ENCODE measurements around the gene TFDP1.
"Not testable (repeated sequence)": the region's sequence is repeated elsewhere in the genome, so short reads cannot be mapped to it uniquely, and the experiment has no call there.

TFDP1 gene

DNA sequence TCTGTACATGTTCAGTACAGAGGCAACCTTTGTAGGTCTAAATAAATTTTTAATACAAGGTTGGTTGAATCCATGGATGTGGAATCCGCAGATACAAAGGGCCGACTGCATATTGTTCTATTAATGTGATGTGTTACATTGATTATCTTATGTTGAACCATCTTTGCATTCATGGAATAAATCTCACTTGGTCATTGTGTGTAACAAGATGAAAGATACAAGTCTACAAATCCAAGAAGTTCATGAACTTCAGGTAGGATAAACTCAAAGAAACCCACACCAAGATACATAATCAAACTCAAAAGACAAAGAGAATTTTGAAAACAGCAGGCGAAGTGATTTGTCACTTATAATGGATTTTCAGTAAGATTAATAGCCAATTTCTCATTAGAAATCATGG, 8.0 kb upstream of the TFDP1 start:
- no peak for DNase-seq

DNA sequence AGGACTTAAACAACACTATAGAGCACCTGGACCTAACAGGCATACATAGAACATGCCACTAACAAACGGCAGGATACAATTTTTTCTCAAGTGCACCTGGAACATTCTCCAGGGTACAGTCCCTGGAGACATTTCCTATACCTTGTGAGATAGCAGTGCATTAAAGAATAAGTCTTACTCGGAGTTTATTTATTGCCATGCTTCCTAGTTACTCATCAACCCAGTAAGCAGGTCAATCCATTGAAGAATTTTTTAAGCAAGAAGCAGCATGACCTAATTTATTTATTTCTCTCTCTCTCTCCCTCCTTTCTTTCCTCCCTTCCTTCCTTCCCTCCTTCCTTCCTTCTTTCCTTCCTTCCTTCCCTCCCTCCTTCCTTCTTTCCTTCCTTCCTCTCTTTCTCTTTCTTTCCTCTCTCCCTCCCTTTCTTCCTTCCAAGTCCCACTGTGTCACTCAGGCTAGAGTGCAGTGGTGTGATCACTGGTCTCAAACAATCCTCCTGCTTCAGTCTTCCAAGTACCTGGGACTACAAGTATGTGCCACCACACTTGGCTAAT, 6.6 kb upstream of the TFDP1 start:
- no peak for DNase-seq

DNA sequence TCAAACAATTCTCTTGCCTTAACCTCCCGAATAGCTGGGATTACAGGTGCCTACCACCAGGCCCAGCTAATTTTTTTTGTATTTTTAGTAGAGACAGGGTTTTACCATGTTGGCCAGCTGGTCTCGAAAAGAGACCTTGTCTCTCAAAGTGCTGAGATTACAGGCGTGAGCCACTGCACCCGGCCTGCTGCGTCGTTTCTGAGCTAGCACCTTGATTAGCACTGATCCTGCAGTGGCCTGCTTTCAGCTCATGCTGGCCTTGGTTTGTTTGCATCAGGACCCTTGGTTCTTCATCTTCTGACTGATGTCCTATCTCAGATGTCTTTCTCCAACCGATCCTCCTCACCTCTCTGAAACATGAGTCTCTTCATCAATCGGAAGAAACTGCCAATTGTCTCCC, 4.9 kb upstream of the TFDP1 start:
- DNase-seq: no peak

DNA sequence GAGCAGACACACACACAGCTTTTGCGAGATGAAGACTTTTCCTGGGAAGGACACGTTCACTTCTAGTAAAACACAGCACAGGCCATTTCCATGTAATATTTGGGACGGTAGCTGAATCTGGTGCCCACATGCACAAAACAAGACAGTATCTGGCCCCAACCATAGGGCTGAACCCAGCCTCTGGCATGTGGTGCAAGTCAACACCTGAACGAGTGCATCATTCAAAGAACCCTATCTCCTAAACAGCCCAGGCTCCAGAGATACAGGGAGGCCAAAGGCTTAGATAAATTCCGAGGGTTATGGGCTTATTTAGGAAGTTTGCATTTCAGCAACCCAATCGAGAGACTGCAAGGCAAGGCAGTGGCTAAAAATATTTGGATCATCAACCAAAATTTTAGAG, 2.7 kb upstream of the TFDP1 start:
- no peak for DNase-seq

DNA sequence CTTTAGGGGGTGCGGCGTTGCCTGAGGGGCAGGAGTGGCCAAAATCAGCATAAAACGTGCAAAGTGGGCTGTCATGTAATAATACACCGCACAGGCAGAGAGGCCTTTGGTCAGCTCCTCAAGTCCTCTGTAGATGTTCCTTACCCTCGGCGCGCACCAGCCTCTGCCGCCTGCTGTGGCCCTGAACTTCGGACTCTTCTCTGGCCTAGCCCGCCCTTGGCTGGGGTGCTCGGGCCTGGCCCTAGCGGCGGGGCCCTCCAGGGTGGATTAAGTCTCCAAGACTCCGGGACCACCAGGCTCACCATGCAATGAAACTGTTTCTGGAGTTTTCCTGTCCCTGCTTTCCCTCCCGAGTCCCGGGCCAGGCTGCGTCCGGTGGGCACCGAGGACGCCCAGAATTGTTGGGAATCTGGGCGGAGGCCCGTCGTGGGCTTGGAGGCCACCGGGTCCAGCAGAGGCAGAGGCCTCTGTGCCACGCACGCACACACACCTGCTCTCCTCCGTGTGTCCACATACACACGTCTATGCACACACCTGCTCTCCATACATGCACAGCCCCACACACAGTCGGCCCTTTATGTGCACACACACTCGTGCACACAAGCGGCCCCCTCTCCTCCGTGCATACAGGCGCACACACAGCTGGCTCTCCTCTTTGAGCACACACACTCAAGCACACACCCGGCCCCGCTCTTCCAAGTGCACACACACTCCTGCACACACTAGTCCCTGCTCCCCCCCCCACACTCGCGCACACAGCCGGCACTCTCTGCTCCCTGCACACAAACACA, 1.5 kb upstream of the TFDP1 start:
- DNase-seq: no peak

DNA sequence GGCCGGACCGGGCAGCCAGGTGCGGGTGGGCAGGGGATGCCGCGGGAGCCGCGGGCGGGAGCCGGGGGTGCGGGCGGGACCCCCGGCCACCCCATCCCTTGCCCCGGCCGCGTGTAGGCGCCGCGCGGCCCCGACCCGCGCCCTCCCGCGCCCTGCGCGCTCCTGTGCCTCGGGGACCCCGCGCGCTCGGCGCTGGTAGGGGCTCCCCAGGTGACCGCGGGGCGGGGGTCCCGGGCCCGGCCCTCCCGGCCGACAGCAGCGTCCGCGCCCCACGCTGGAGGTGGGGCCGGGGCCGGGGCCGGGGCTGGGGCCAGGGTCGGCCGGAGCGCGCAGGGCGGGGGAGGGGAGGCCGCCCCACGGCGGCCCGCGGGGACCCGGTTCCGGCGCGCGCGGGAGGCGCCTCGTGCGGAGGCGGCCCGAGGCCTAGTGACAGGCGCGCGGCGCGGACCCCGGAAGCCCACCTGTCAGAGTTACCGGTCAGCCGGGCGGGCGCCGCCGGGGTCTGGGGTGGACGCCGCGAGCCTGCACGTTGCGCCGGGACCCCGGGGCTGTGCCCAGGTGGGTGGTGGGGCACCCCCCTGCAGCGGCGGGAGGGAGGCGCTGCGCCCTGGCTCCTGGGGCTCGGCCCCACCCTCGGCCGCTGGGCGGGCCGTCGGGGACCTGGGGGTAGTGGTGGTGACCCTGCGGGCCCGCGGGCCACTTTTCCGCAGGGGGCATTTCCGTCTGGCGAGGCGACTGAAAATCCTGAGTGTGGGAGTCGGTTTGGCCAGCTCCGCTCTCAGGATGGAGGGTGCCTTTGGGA, 518 bp downstream of the TFDP1 start:
- no peak for DNase-seq

DNA sequence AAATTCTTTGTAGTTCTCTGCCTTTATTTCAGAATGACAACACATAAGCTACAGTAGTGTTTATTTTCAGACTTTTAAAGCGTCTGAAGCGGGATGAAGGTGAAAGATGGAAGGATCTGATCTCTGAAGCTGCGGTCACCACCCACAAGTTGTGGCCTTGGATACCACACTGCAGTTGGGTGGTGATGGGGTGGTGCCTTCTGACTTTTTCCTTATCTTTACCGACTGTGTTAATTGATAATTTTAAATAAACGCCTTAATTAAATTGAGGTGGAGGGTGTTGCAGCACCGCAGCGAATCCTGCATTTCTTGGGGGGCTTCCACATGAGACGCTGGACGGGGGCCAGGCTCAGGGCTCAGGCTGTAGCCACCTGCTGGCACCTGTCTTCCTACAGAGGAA, 1.3 kb downstream of the TFDP1 start:
- DNase-seq: no peak

DNA sequence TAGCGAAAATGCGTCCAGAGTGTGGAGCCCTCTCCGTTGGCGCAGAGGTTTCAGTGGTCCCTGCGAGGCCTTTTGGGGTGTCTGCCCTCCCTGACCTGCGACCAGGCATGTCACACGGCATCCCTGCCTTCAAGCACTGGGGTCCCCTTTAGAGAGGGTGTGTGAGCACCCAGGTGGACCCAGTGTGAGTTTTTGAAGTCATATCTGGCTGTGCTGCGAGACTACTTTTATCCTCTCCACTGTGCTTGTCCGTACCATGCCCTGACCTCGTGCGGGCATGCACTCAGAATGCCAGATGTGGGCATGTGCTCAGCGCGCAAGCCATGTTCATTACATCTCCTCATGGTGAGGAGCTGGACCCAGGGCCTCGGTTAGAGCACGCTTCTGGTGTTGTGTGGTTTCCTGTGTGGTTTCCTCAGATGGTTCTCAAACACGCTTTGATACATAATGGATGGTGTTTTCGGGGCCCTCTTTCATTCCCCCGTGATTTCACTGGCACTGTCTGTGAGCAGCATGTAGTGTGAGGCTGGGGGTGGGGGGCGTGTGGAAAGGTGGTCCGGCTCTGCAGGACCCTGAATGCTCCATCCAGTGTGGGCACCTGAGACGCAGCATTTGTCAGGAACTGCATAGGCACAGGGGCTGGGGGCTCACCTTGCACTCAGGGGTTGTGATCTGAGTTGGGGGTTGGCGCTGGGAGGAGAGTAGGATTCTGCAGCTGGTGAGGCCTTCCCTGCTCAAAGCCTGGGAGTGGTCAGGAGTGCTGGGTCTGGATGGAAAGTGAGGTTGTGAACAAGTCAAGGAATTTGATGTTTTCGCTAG, 2.3 kb downstream of the TFDP1 start:
- DNase-seq: no peak

DNA sequence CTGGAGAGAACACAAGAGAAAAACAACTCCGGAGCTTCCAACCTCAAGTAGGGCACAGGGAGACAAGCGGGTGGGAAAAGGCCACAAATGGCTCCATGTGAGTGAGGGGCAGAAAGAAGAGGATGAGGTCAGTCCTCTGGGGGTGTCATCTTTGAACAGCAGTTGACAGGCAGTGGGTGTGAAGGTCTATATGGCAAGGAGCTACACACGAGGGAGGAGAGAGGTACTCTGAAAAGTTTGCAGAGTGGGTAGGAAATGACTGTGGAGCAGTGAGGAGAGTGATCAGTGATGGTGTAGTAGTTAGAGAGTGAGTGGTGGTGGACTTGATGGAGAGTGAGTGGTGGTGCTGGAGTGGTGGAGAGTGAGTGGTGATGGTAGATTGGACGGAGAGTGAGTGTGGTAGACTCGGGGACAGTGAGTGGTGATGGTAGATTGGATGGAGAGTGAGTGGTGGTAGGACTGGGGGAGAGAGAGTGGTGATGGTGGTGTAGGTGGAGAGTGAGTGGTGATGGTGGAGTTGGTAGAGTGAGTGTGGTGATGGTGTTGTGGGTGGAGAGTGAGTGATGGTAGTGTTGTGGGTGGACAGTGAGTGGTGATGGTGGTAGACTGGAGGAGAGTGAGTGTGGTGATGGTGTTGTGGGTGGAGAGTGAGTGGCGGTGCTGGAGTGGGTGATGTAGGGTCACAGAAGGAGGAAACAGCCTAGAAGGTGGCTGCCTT, 4.0 kb downstream of the TFDP1 start:
- DNase-seq: no peak

DNA sequence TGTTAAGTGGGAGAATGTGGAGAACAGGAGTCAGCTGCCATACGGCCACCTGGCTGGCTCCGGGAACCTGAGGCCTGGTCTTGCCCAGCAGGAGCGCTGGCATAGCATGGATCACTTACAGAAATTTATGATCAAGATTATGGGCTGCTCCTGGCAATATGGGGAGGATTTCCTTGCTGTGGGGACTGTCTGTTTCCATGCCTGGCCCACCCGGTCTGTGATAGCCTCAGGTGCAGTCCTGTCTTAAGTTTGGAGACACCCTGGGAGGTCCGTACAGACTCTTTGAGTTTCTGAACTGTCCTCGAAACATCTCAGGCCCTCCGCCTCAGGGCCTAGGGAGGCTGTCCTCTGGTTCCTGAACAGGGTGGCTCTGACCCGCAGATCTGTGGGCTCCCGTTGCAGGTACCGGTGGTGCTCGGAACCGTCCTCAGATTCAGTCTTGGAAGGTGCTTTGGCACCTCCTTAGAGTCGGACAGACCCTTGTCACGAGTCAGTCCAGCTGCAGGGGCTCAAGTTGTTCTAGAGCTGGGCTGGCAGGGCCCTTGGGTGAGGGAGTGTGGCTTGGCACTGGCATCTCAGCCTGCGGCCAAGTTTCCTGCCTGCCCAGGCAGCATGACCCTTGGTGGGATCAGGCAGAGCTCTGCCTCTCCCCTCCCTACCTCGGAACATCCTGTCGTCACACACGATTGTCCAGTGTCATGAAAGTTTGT, 4.9 kb downstream of the TFDP1 start:
- no peak for DNase-seq

DNA sequence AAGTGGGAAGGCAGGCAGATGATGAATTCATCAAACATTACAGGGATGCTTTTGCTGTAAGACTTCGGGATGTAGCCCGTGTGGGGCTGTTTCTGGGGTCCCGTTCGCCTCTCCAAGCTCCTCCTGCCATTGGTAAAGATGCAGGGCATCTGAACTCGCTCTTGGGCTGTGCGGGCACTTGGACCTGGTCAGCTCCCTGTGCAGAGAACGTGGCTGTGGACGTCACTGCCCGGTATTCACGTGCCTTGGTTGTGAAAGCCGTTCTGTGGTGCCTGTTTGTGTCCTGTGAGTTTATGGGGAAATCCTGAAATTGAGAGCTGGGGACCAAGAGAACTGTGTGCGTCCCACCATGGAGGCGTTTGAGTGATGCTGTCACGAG, 5.4 kb downstream of the TFDP1 start:
- no peak for DNase-seq

DNA sequence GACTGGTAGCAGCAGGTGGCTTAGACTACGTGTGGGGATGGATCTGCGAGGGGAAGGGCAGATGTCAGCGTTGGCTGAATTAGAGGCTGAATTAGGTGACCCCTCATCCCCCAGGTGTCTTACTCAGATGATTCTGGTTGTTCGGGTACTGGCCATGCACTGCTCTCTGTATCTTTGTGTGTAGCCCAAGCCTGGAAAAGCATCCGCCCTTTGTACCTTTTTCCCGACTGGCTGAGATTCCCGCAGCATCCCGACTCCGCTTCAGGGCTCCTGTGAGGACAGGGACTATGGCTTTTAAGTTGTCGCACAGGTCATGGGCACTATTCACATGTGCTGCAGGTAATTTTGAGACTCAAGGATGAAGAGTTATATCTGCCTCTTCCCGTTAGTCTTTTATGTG, 7.2 kb downstream of the TFDP1 start:
- no peak for DNase-seq

DNA sequence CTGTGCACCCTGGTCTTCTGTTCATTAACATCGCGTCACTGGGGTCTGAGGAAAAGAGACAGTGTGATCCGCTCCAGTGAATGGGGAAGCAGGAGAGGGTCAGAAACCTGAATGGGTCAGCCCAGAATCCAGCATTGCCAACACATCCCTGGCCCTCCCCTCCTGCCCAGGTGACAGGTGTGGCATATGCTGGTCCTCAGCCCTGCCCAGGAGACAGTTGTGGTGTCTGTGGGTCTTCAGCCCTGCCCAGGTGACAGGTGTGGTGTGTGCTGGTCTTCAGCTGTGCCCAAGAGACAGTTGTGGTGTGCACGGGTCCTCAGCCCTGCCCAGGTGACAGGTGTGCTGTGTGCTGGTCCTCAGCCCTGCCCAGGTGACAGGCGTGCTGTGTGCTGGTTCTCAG, 8.0 kb downstream of the TFDP1 start:
- DNase-seq: no peak

DNA sequence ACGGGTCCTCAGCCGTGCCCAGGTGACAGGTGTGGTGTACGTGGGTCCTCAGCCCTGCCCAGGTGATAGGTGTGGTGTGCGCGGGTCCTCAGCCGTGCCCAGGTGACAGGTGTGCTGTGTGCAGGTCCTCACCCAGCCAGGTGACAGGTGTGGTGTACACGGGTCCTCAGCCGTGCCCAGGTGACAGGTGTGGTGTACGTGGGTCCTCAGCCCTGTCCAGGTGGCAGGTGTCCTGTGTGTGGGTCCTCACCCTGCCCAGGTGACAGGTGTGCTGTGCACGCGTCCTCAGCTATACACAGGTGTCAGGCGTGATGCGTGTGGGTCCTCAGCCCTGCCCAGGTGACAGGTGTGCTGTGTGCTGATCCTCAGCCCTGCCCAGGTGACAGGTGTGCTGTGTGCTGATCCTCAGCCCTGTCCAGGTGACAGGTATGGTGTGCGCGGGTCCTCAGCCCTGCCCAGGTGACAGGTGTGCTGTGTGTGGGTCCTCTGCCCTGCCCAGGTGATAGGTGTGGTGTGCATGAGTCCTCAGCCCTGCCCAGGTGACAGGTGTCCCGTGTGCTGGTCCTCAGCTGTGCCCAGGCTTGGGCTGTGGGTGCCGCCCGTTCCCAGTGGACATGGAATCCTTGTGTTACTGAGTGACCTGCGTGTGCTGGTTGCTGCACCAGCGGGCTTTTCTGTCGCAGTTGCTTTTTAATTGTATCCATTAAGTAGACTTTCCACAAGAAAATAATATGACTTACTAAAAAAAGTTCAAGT, 9.7 kb downstream of the TFDP1 start:
- not testable (repeated sequence) for DNase-seq

DNA sequence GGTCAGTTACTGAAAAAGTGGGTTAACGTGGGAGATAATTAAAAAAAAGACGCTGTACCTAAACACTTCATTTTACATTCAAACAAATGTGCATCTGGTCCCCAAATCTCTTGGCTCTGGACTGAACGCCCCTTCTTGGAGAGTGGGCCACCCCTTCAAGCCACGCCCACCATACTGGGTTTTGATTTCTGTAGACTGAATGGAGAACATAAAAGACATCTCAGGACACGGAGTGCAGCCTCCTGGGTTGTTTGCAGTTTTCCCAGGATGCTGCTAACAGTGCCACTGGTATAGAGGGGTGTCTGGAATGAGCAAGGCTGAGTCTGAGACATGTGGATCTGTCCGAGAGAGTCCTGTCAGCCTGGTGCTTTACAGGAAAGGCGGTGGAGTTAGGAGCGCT, 10.6 kb downstream of the TFDP1 start:
- DNase-seq: no peak

DNA sequence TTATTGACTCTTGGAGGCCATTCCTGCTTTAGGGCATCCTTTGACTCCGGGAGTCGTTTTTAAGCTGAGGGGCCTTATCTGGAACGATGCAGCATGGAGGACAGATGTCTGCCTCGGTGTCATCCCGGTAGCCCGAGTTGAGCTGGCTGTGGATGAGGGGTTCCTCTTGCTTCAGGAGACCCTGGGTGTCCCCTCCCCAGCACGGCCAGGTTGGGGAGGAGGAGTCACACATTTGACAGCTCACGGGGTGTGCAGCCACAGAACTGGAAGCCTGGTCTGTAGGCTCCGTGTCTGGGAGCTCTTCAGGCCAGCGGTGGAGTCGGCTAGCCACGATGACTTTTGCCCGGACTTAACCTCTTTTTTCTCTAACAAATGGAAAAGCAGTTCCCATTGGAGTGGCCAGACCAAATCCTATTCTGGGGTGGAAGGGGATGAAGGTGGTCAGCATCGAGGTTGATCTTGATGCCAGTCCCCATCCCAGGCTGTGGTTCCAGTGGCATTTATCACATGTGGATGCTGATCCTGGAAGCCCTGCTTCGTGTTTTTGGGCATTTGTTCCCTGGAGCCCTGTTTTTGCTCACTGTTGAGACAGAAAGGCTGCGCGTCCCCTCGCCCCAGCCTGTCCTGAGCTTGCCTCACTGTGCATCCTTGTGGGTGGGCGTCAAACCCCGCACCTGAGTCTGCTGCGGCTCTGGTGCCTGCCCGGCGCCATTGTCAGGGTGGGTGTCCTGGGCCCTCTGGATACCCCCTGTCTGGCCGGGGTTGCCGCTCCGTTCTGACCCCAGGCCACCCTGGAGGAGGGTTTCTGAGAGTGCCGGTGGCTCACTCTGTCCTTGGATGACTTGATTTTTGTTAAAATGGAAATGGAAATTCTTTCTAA, 12.0 kb downstream of the TFDP1 start:
- DNase-seq: no peak

DNA sequence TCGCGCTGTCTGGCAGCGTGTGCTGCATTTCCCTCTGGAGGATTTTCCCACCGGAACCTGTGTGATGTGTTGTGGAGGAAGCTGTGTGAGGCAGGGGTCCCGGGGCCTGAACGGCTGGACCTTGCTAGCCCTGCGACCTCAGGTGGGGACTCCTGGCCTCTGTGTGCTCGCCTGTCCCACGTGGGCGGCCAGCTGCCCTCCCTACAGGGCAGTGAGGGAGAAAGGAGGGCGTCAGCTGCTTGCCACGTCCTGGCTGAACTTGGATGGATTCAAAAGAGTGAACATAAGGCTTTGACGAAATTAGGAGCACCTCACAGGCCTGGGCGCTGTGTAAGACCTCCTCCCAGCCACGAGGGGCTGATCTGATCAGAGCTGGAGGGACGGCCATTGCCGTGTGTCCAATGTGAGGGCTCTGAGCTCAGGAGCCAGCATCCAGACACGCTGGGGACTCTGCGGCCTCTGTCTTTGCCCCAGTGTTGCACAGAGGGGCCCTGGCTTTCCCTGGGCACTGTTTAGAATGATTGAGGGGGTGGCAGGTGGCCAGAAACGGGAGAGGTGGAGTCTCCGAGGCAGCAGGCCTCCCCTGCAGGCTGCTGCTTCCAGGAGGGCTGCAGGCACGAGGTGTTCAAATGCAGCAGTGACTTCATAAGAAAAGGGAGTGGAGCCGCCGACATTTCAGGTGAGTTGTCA, 13.0 kb downstream of the TFDP1 start:
- no peak for DNase-seq

DNA sequence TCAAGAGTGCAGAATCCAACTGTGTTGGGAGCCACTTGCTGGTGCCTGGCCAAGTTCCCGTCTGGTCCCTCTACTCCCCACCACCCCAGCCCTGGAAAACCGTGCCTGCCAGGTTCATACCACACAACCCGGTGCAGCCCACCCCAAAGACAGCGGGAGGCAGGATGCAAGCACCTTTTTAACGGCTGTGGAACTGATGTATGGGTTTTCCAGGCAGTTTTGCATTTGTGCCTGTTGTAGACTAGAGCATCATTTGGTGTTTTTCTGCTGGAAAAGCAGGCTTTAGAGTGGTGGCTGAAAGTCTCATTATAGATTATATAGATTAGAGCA, 13.5 kb downstream of the TFDP1 start:
- no peak for DNase-seq

DNA sequence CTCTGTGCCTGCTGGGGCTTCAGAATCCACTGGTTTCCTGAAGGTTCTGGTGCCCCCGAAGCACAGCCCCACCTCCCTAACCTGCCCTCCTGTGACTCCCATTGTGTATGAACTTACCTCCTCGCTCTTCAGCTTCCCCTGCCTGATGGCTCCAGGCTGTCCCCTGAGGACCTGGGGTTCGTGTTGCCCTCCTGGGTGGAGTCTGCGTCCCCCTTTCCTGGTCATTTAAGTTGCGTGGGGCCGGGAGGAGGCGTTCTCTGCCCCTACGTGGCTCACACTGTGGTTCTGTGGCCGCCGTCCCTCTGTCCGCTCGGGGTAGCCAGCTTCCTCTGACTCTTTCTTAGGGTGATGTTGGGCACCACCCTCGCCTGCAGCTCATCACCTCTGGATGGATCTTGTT, 13.9 kb downstream of the TFDP1 start:
- no peak for DNase-seq

DNA sequence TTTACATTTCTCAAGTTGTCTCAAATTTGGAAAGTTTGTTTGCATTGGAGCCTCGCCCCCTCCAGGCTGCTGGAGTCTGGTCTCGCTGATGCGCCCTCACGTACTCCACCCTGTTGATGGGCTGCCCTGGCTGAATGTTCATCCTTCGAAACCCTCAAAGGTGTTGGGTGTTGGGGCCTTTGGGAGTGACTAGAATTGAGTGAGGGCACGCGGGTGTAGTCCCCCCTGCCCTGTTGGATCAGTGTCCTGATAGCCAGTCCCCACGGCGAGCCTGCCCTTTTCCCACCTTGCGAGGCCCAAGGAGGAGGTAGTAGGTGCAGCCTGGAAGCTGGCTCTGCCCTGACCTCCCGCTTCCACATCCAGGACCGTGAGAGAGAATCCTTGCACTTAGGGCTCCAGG, 14.8 kb downstream of the TFDP1 start:
- no peak for DNase-seq
